ENCODE results near the gene USH2A.

GRCh38 chr1:216258856-216259255 lies 164.4 kb downstream of the USH2A start:
- TF ChIP-seq CTCF (IDR thresholded peaks at IDR 0.05) (no peak), POLR2A (IDR thresholded peaks at IDR 0.05) (no peak)
